T-helper 2 cell (primary cell): ENCODE data around the gene POLE.
"Not testable (repeated sequence)": the region's sequence is repeated elsewhere in the genome, so short reads cannot be mapped to it uniquely, and the experiment has no call there.

Experiments
- DNase-seq, 5 experiments: peaks; one replicate each; pipeline versions ENCODE4 v3.0.0 to v3.0.0-alpha.2; 2012 to 2022

The POLE gene

DNA sequence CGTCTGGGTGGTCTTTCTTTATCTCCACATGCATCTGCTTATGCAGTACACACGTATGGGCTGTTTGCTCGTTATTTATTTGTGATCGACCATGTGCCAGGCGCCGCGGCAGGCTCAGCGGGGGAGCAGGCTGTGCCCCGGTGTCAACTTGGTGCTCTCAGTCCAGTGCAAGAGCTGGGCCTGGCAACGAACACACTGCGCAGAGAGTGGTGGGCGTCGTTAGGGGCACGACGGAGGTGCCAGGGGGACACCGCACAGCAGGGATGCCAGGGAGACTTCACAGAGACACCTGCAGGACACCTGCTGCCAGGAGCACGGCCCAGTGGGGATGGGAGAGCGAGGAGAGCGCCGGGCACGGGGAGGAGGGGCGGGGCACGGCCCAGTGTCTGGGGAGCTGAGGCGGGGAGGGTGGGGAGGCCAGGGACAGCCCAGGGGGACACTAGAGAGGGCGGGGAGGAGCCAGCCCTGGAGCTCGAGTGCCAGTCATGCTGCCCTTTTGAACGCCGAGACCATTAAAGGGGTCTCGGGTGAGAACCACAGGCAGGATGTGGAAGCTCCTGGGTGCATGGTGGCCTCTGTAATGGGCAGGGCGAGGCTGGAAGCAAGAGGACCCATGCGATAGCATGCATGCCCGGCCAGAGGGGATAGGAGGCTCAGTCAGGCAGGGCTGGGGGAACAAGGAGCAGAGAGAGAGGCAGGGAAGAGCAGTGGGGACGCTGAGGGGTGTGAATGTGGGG lies 76.1 kb downstream of the POLE start:
- DNase-seq = no peak

DNA sequence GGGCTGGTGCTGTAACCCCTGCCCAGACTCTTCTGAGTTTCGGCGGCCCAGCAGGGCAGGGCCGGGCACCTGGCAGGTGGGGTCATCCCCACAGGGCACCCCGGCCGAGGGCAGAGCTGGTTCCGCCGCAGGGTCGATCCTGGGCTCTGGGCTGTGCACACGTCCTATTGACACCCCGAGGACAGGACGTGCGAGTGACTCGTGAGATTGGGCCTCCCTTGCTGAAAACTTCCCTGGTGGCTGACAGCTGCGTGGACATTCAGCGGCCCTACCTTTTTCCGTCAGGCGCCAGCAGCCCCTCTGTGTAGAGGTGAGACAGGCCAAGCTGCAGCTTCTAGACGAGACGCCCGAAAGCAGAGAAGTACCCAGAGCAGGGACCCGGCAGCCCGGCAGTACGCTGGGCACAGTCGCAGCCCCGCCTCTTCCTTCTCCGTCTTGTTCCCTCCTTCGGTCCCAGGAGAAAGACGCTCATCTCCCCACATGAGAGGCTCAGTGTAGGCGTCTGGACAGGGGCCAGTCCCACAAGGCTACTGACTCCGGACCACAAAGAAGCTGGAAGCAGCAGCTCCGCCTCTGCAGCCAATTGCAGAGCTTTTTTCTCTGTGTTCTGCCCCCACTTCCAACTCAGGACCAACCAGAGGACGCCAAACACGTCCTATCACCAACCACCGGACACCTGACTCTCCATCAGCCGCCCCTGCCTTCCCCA lies 76.9 kb downstream of the POLE start, which contains the start of gene LRCOL1:
TSS of gene LRCOL1 (minus strand) at position 532 of the 709 bp plus-strand sequence. CDS start 4,331 bp downstream, outside the sequence.
- no peak for DNase-seq

- DNase-seq = no peak
Measured at GRCh38 chr12:132608231-132609171, 78.6 kb downstream of the POLE start.

- no peak for DNase-seq
Measured at GRCh38 chr12:132606927-132607326, 80.2 kb downstream of the POLE start.

- DNase-seq = no peak
Measured at GRCh38 chr12:132606466-132606865, 80.7 kb downstream of the POLE start.

- no peak for DNase-seq
Measured at GRCh38 chr12:132605892-132606291, 81.2 kb downstream of the POLE start.

- no peak for DNase-seq
Measured at GRCh38 chr12:132604668-132605441, 82.3 kb downstream of the POLE start.

DNA sequence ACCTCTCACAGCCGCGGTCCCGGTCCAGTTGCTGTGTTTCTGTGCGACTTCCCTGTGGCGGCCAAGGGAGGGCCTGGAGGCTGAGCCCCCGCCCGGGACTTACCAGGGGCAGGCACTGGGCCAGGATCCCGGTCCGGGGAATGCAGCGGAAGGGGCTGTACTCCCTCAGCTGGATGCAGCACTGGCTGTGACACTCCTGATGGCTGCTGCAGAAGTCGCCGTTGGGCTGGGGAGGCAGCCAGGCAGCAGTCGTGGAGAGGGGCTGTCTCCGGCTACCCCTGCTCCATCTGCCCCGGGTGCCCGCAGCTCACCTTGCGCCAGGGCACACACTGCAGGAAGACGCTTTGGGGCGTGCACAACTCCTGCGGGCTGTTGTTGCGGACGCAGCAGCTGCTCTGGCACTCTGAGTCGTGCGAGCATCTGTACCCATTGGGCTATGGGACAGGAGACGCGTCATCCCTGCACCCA lies 83.0 kb downstream of the POLE start:
- DNase-seq = no peak

- DNase-seq = no peak
Measured at GRCh38 chr12:132603240-132604150, 83.6 kb downstream of the POLE start.

- no peak for DNase-seq
Measured at GRCh38 chr12:132602572-132603239, 84.4 kb downstream of the POLE start.

DNA sequence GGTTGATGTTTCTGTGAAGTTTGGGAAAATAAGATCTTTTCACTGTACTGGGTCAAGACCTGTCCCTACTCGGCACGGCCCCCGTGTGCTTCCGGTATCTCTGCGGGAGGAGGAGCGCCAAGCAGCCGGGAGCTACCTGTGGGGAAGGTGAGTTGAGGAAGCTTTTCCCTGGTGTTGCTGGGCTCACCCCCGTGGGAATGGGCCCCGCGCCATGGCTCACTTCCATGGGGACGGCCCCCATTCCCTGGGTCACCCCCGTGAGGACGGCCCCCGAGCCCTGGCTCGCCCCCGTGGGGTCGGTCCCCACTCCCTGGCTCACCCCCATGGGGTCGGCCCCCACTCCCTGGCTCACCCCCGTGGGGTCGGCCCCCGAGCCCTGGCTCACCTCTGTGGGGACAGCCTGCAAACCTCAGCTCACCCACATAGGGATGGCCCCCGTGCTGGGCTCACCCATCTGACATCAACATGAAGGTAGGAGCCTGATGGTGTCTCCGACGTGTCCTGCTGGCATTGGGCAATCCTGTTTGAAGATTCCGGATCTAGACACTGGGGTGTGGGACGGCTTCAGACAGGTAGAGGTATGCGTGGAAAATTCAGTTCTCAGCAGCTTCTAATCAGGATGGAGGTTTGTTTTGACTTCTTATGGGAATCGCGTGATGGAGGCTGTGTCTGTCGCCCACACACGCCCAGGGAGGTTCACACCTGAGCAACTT lies 85.8 kb downstream of the POLE start:
- no peak for DNase-seq

DNA sequence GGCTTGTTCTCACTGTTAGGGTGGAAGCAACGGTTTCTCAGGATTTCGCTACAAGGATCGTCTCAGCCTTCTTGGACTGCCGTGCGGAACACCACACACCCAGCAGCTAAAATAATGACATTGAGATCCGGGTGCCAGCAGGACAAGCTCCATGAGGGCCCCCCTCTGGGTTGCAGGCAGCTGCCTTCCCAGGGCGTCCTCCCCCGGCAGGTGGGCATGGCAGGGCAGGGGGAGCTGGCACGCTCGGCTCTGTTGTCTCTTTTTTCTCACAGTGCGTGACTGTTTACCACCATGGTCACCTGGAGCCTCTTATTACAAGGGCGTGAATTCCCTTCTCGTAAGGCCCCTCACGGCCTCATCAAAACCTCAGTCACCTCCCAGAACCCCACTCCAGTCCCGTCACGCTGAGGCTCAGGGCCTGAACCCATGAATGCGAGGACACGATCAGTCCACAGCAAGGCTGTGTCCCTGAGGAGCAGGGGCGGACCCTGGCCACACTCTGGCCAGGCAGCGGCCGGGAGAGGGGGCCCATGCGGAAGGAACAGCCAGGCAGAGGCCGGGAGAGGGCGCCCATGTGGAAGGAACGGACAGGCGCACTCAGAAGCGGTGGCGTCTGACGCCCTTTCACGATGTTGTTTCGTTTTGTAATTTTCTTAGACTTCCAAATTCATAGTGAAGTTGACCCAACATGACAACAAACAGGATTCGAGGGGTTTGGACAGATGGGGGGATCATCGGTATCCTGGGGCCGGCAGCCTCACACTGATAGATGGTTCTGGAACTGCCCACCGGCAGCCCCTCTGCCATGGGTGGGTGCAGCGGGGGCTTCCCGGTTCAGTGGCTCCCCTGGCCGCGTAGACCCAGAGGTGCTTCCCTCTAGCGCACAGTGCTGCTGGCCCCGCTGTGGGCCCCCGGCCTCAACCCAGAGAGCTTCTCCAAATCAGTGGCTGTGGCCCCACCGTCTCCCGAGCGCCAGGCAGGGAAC lies 86.8 kb downstream of the POLE start:
- DNase-seq = peak in 2 of 5 experiments; percentile 12 to 50

- not testable (repeated sequence) for DNase-seq
Measured at GRCh38 chr12:132599502-132599901, 87.6 kb downstream of the POLE start.

DNA sequence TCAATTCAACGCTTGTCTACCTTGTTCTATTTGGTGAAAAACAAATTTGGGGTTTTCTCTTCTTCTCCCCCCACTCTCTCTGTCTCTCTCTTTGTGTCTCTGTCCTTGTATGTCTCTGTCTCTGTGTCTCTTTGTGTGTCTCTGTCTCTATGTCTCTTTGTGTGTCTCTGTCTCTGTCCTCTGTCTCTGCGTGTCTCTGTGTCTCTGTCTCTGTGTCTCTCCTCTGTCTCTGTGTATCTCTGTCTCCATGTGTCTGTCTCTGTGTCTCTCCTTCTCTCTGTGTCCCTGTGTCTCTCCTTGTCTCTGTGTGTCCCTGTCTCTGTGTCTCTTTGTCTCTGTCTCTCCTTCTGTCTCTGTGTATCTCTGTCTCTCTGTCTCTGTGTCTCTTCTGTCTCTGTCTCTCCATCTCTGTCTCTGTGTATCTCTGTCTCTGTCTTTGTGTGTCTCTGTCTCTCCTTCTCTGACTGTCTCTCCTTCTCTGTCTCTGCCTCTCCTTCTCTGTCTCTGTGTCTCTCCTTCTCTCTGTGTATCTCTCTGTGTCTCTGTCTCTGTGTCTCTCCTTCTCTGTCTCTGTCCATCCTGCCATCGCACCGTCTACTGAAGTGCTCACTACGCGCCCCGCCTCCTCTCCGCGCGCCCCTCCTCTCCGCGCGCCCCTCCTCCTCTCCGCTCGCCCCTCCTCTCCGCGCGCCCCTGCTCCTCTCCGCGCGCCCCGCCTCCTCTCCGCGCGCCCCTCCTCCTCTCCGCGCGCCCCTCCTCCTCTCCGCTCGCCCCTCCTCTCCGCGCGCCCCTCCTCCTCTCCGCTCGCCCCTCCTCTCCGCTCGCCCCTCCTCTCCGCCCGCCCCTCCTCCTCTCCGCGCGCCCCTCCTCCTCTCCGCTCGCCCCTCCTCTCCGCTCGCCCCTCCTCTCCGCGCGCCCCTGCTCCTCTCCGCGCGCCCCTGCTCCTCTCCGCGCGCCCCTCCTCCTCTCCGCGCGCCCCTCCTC lies 89.5 kb downstream of the POLE start:
- DNase-seq = peak in 1 of 5 experiments; percentile 49

GRCh38 chr12:132596016-132596415 lies 91.1 kb downstream of the POLE start:
- DNase-seq = no peak

GRCh38 chr12:132595183-132595582 lies 92.0 kb downstream of the POLE start:
- DNase-seq = no peak

DNA sequence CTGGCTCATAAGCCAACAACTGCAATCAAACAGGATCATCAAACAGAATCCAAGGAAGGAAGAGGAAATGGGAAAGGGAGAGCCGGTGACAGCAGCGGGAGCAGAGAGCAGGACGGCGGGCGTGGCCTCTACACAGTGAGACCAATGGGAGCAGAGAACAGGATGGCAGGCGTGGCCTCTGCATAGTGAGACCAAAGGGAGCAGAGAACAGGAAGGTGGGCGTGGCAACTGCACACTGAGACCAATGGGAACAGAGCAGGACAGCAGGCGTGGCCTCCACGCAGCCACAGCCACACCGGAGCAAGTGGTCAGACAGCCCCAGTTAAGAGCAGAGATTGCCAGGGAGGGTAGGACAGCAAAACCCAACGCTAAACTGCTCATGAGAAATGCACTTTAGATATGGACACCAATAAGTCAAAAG lies 93.2 kb downstream of the POLE start:
- peak in 1 of 5 experiments; percentile 45 for DNase-seq
